Activated CD8-positive, alpha-beta T cell treated with anti-CD3 and anti-CD28 coated beads, Interleukin-2, amount 10 ng/mL, durations not matched to agents 7 days and 5 days (primary cell): Measurements from ENCODE around the gene PLEKHM1. TPM values are rescaled to one million over a fixed set of nuclear protein-coding genes. Genes with fewer than 3 reads are reported as not detected.
A peak's percentile ranks its signal among the peaks of the same experiment; 100 is the strongest.
"Not testable (repeated sequence)": the region's sequence is repeated elsewhere in the genome, so short reads cannot be mapped to it uniquely, and the experiment has no call there.

Experiments
- ATAC-seq: fragments of 150-1000 bp; cut with Tn5 transposase; one replicate; pipeline ENCODE4 v1.10.0; 2021; ENCODE audit warnings: moderate library complexity
- CTCF ChIA-PET: fragments of 350-600 bp; sonication (Branson Sonifier 250); formaldehyde crosslinking; loops from one replicate; lab custom pipeline; 2021; ENCODE audit warnings: antibody characterized with exemption; lab: Charles Lee
- POLR2A ChIA-PET: fragments of 350-600 bp; sonication (Branson Sonifier 250); formaldehyde crosslinking; loops from one replicate; lab custom pipeline; 2021; ENCODE audit warnings: antibody characterized with exemption; lab: Charles Lee
- DNase-seq: peaks from one replicate; pipeline ENCODE4 v3.0.0-alpha.2; 2020
- H3K27ac Mint-ChIP-seq: one replicate; pipeline ENCODE4 v1.8.0; 2021; ENCODE audit warnings: mild to moderate bottlenecking, mixed read lengths
- H3K27me3 Mint-ChIP-seq: one replicate; pipeline ENCODE4 v1.8.0; 2021; ENCODE audit warnings: low read depth, mixed read lengths
- H3K36me3 Mint-ChIP-seq: one replicate; pipeline ENCODE4 v1.8.0; 2021; ENCODE audit warnings: low read depth, mixed read lengths
- H3K4me1 Mint-ChIP-seq: one replicate; pipeline ENCODE4 v1.8.0; 2021; ENCODE audit warnings: low read depth, mixed read lengths
- H3K4me3 Mint-ChIP-seq: one replicate; pipeline ENCODE4 v1.8.0; 2021; ENCODE audit warnings: mild to moderate bottlenecking, mixed read lengths
- H3K9me3 Mint-ChIP-seq: one replicate; pipeline ENCODE4 v1.8.0; 2022; ENCODE audit warnings: mixed read lengths; ENCODE audit not compliant: insufficient read depth
- total RNA-seq, 2 experiments: library from RNA; stranded (reverse); gene quantifications; one replicate each; pipeline ENCODE4 v1.2.3, GENCODE V29; 2021

Gene PLEKHM1
- total RNA-seq, 2 experiments from 2014 or later, result 50.5 to 52.7 TPM

- ChIA-PET POLR2A (interaction anchor here (0.8 kb wide), 1 partner anchor 138 kb away, joined by 4 read pairs; no protein-coding TSS in a partner anchor), CTCF (interaction anchor here (1.2 kb wide), 2 partner anchors 19 to 62 kb away, joined by 3 to 5 read pairs; no protein-coding TSS in a partner anchor)
- not testable (repeated sequence) for H3K27me3 Mint-ChIP-seq, DNase-seq, H3K27ac Mint-ChIP-seq, ATAC-seq, H3K4me3 Mint-ChIP-seq, H3K9me3 Mint-ChIP-seq
- Mint-ChIP-seq H3K4me1 (peaks cover 40% of the 10 kb centered on the region), H3K36me3 (peaks cover 31% of the 10 kb centered on the region)
Observed at GRCh38 chr17:45446872-45447625, 43.5 kb downstream of the PLEKHM1 start.

DNA sequence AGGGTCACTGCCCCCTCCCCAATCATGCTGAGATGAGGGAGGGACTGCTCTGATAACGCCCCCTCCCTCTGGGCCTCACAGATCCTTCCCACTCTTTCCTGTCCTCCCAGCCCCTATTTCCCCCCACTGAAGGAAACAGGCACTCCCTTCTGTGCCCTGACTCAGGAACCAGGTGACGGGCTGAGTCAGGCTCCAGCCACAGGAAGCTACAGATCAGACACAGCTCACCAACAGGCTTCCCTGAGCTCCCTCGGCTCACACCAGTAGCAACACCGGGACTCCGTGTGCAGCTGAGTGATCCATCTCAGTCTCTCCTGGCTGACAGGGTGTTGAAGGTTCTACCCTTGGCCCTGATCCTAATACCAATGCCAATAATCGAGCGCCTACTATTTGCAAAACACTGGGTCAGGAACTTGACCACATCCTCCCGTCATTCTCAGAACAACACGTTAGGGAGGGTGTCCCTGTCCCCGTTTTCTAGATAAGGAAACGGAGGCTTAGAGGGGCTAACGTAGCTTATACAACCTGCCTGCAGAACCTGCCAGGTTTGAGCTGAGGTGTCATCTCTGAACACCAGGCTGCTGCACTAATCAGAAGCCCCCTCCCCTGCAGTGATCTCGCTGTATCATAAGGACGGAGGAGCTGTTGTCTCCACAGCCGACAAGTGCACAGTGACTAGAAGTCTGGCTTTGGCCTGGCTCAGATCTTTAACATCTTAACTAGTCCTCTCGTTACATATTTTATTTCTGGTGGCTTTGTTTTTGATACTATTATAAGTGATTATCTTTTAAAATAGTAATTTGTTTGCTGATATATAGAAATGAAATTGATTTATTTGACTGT, 44.4 kb downstream of the PLEKHM1 start:
- CTCF ChIA-PET, result interaction anchor here (1.2 kb wide), 2 partner anchors 18 to 61 kb away, joined by 3 to 5 read pairs; no protein-coding TSS in a partner anchor
- DNase-seq (peak; percentile 64), ATAC-seq (peak; percentile 95)
- POLR2A ChIA-PET, result interaction anchor here (0.8 kb wide), 1 partner anchor 138 kb away, joined by 4 read pairs; no protein-coding TSS in a partner anchor
- H3K4me3 Mint-ChIP-seq, result peak overlapping the region; percentile 58
- peaks cover 31% of the 10 kb centered on the region for H3K36me3 Mint-ChIP-seq
- not testable (repeated sequence) for H3K27me3 Mint-ChIP-seq, H3K9me3 Mint-ChIP-seq
- H3K27ac Mint-ChIP-seq, result peak overlapping the region; percentile 83
- peaks cover 42% of the 10 kb centered on the region for H3K4me1 Mint-ChIP-seq

DNA sequence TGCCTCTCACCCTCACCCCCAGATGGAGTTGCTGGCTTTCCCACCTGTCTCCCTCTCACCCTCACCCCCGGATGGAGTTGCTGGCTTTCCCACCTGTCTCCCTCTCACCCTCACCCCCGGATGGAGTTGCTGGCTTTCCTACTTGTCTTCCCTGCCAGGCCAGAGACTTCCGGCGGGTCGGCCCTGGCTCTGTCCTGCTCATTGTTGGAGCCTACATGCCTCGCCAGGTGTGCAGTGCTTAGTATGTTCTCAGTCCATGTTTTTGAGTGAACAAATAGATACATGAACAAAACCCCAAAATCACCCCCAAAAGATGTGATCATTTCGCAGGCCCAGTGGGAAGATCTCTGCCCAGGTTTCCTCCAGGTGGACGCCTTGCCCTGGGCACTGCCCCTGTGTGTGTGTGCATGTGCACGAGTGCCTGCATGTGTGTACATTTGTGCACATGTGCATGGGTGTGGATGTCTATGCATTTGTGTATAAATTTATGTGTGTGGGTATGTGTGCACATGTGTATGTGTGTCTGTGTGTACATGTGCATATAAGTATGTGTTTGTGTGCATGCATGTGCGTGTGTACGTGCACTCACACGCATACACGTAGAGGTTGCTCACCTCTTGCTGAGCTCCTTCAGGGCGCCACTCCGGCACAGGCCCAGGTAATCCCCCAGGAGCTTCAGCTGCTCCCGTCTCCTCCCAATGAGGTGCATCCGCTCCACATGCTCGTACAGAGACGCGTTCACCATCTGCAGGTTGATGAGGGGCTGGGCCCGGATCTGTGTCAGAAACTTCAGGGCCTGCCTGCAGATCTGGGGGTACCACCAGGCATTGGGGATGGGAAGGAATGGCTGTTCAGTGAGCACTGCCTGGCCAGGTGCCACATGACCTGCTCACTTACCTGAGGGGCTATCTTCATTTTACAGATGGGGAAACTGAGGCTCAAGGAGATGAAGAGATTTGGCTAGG, 45.4 kb downstream of the PLEKHM1 start:
- POLR2A ChIA-PET, H3K4me3 Mint-ChIP-seq, H3K27me3 Mint-ChIP-seq, H3K9me3 Mint-ChIP-seq, CTCF ChIA-PET, DNase-seq, ATAC-seq: not testable (repeated sequence)
- Mint-ChIP-seq H3K36me3 (peaks cover 29% of the 10 kb centered on the region), H3K4me1 (peaks cover 49% of the 10 kb centered on the region), H3K27ac (peak overlapping the region; percentile 64)

DNA sequence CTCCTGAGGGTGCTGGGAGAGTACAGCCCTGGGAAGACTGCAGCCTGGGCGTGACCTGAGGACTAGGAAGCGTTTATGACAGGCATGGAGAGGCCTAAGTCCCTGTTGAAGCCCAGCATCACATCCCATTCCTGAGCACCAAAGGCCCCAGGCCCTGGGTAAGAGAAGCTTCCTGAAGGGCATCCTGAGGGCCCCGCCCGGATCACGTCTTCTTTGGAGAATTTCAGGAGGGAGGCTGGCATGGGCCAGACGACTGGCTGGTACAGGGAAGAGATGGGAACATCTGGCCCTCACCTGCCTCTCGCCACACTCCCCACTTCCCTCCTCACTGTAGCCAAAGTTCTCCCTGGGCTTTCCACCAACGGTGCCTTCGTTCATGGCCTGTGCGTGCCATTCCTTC, 46.2 kb downstream of the PLEKHM1 start:
- H3K27ac Mint-ChIP-seq, DNase-seq, POLR2A ChIA-PET, CTCF ChIA-PET, H3K27me3 Mint-ChIP-seq, H3K4me3 Mint-ChIP-seq, H3K9me3 Mint-ChIP-seq, ATAC-seq: not testable (repeated sequence)
- H3K36me3 Mint-ChIP-seq, result peaks cover 26% of the 10 kb centered on the region
- H3K4me1 Mint-ChIP-seq, result peaks cover 52% of the 10 kb centered on the region

- H3K27me3 Mint-ChIP-seq, DNase-seq, H3K27ac Mint-ChIP-seq, H3K4me3 Mint-ChIP-seq, ATAC-seq, POLR2A ChIA-PET, CTCF ChIA-PET, H3K9me3 Mint-ChIP-seq: not testable (repeated sequence)
- Mint-ChIP-seq H3K4me1 (peaks cover 54% of the 10 kb centered on the region), H3K36me3 (peaks cover 23% of the 10 kb centered on the region)
Observed at GRCh38 chr17:45443371-45444260, 46.9 kb downstream of the PLEKHM1 start.

DNA sequence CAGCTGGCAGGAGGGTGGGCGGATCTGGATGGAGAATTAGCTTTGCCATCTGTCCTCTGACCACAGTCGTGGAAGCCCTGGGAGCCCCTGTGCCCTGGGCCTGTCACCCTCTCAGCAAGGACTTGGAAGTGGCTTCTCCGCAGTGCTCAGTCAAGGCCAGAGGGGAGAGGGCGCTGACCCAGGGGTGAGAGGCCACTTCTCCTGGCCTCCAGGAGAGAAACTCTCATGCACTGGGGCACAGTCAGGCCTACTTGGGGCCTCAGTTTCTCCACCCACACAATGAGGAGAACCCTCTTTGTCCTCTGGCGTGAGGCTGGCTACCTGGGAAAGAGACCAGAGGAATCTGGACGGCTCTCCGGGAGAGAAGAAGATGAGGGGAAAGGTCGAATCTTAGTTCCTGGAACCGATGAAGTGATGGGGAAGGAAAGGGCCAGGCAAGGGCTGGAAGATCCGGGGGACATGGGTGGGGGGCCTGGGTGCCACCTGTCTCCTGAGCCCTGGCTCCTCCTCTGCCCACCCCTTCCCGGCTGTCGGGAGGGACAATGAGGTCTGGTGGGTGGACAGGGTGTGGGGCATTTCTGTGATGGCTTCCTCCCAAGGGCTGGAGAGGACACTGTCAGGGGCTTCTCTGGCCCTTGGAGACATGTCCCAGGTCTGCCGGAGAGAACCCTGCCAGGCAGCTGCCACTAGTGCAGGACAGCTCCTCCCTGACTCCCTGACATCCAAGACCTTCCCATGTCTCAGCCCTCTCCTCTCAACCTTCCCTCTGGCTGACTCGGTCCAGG, 48.8 kb downstream of the PLEKHM1 start:
- peak overlapping the region; percentile 15 for H3K27ac Mint-ChIP-seq
- no peak for DNase-seq

GRCh38 chr17:45440839-45441515, 49.5 kb downstream of the PLEKHM1 start:
- POLR2A ChIA-PET, result interaction anchor here (1.3 kb wide), 1 partner anchor 144 kb away, joined by 3 read pairs; no protein-coding TSS in a partner anchor
- ATAC-seq, result peak; percentile 34
- not testable (repeated sequence) for DNase-seq

More for the DNA sequence above, 48.8 kb downstream of the PLEKHM1 start:
- Mint-ChIP-seq H3K9me3 (no peaks in the 10 kb centered on the region), H3K27me3 (no peaks in the 10 kb centered on the region), H3K36me3 (peaks cover 14% of the 10 kb centered on the region), H3K4me1 (peaks cover 41% of the 10 kb centered on the region), H3K4me3 (no peak overlapping the region)
- ChIA-PET CTCF (no interaction called here), POLR2A (interaction anchor here (1.3 kb wide), 1 partner anchor 143 kb away, joined by 3 read pairs; no protein-coding TSS in a partner anchor)
- ATAC-seq, result no peak

DNA sequence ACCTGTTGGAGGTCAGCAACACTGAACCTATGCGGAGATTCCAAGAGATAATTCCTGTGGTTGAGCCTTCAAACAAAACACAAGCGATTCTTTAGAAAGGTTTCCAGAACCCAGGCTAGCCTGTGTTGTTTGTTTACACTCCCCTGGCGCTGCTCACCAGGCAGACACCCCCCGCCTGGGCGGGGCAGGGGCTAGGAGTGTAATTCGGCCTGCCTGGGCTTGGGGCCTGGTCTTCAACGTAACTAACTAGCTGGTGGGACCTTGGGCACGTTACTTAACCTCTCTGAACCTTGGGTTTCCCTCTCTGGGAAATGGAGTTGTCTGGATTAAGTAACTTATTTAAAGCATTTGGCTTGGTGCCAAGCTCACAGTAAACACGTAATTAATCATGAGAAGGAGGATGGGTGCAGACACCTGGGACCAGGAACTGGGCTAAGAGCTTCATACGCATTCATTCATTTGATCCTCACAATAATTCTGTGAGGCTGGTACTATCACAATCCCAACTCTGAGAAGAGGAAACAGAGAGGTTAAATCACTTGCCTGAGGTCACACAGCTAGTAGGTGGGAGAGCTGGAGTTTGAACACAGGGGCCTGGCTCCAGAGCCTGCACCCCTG, 50.3 kb downstream of the PLEKHM1 start:
- ChIA-PET POLR2A (interaction anchor here (1.3 kb wide), 1 partner anchor 145 kb away, joined by 3 read pairs; no protein-coding TSS in a partner anchor), CTCF (interaction anchor here (0.8 to 1.3 kb wide), 3 partner anchors 9 to 12 kb away, joined by 3 to 4 read pairs (median 3); no protein-coding TSS in a partner anchor)
- no peak for DNase-seq
- no peak overlapping the region for H3K4me3 Mint-ChIP-seq
- no peaks in the 10 kb centered on the region for H3K9me3 Mint-ChIP-seq
- peaks cover 33% of the 10 kb centered on the region for H3K4me1 Mint-ChIP-seq
- H3K27me3 Mint-ChIP-seq, result no peaks in the 10 kb centered on the region
- ATAC-seq, result no peak
- peak overlapping the region; percentile 78 for H3K27ac Mint-ChIP-seq
- peaks cover 14% of the 10 kb centered on the region for H3K36me3 Mint-ChIP-seq

More at GRCh38 chr17:45440839-45441515, 49.5 kb downstream of the PLEKHM1 start:
- peaks cover 14% of the 10 kb centered on the region for H3K36me3 Mint-ChIP-seq
- H3K4me3 Mint-ChIP-seq, H3K27me3 Mint-ChIP-seq, H3K9me3 Mint-ChIP-seq, H3K27ac Mint-ChIP-seq: not testable (repeated sequence)
- CTCF ChIA-PET, result interaction anchor here (0.8 kb wide), 1 partner anchor 12 kb away, joined by 4 read pairs; no protein-coding TSS in a partner anchor
- peaks cover 36% of the 10 kb centered on the region for H3K4me1 Mint-ChIP-seq
